Tongue (tissue), 2 donors: ENCODE results near the gene RNF144B. TPM values are rescaled to one million over a fixed set of nuclear protein-coding genes. Genes with fewer than 3 reads are reported as not detected.
"Not testable (repeated sequence)": the region's sequence is repeated elsewhere in the genome, so short reads cannot be mapped to it uniquely, and the experiment has no call there.

ENCODE experiments used
- DNase-seq: peaks from one replicate; pipeline ENCODE4 v3.0.0-alpha.2; 2015
- total RNA-seq: library from RNA; depleted of rRNA; stranded (reverse); fragments of >200 nt; gene quantifications from one replicate; pipeline ENCODE4 v1.2.3, GENCODE V29; 2014

The RNF144B gene
- total RNA-seq, 1 donor from 2014 or later, result 41.2 TPM

GRCh38 chr6:18371656-18372055 lies 15.5 kb upstream of the RNF144B start:
- DNase-seq, result no peak

- no peak for DNase-seq
These were observed 6.9 kb upstream of the RNF144B start for GRCh38 chr6:18380158-18380836.

- DNase-seq, result no peak
These were observed 6.3 kb upstream of the RNF144B start for GRCh38 chr6:18380851-18381250.

GRCh38 chr6:18383441-18383840 lies 3.7 kb upstream of the RNF144B start:
- DNase-seq, result no peak

GRCh38 chr6:18384621-18385020 lies 2.5 kb upstream of the RNF144B start:
- no peak for DNase-seq

GRCh38 chr6:18386298-18386976 lies 713 bp upstream of the RNF144B start:
- DNase-seq, result no peak

- DNase-seq, result no peak
These were observed 1.1 kb downstream of the RNF144B start for GRCh38 chr6:18388271-18388670.

GRCh38 chr6:18388942-18389341 lies 1.8 kb downstream of the RNF144B start:
- DNase-seq, result no peak

GRCh38 chr6:18389479-18389878 lies 2.3 kb downstream of the RNF144B start:
- no peak for DNase-seq

- no peak for DNase-seq
These were observed 3.3 kb downstream of the RNF144B start for GRCh38 chr6:18390476-18390875.

- no peak for DNase-seq
These were observed 3.9 kb downstream of the RNF144B start for GRCh38 chr6:18391023-18391422.

GRCh38 chr6:18392346-18392877 lies 5.3 kb downstream of the RNF144B start:
- DNase-seq, result no peak

GRCh38 chr6:18393698-18394097 lies 6.5 kb downstream of the RNF144B start:
- no peak for DNase-seq

- DNase-seq, result no peak
These were observed 8.2 kb downstream of the RNF144B start for GRCh38 chr6:18395177-18395855.

GRCh38 chr6:18395856-18396197 lies 8.7 kb downstream of the RNF144B start:
- DNase-seq, result no peak

GRCh38 chr6:18397701-18398100 lies 10.6 kb downstream of the RNF144B start:
- no peak for DNase-seq

- not testable (repeated sequence) for DNase-seq
These were observed 11.1 kb downstream of the RNF144B start for GRCh38 chr6:18398225-18398624.

GRCh38 chr6:18400831-18401446 lies 13.8 kb downstream of the RNF144B start:
- no peak for DNase-seq

GRCh38 chr6:18404965-18405364 lies 17.8 kb downstream of the RNF144B start:
- not testable (repeated sequence) for DNase-seq

GRCh38 chr6:18405477-18406293 lies 18.5 kb downstream of the RNF144B start:
- DNase-seq, result no peak

- DNase-seq, result no peak
These were observed 20.0 kb downstream of the RNF144B start for GRCh38 chr6:18406955-18407749.
